Tibial nerve (tissue), 4 donors: Measurements from ENCODE around the gene RFFL.

Experiments used
- EP300 ChIP-seq, 2 donors: sonication (generic); formaldehyde crosslinking; IDR thresholded peaks; one replicate each; pipeline ENCODE4 v1.6.1; 2017; ENCODE audit warnings: antibody characterized with exemption in 2 of 2, mild to moderate bottlenecking in 1 of 2
- POLR2A ChIP-seq, 2 donors: fragments of 450-650 bp; IDR thresholded peaks; one replicate each; pipeline ENCODE4 v1.6.1; 2017; ENCODE audit warnings: antibody characterized with exemption in 2 of 2, mild to moderate bottlenecking in 2 of 2, moderate library complexity in 2 of 2
- TF ChIP-seq, protein P1 (sequence below), 5 experiments: fragments of 200-600 bp in 3 of 5; fragments of 450-650 bp in 2 of 5; sonication (generic) in 3 of 5; IDR thresholded peaks; one replicate each; pipeline ENCODE4 v1.5.1; 2016 to 2019; ENCODE audit warnings: antibody characterized with exemption in 5 of 5, mild to moderate bottlenecking in 3 of 5, moderate library complexity in 2 of 5

- TF ChIP-seq, protein P1, sequence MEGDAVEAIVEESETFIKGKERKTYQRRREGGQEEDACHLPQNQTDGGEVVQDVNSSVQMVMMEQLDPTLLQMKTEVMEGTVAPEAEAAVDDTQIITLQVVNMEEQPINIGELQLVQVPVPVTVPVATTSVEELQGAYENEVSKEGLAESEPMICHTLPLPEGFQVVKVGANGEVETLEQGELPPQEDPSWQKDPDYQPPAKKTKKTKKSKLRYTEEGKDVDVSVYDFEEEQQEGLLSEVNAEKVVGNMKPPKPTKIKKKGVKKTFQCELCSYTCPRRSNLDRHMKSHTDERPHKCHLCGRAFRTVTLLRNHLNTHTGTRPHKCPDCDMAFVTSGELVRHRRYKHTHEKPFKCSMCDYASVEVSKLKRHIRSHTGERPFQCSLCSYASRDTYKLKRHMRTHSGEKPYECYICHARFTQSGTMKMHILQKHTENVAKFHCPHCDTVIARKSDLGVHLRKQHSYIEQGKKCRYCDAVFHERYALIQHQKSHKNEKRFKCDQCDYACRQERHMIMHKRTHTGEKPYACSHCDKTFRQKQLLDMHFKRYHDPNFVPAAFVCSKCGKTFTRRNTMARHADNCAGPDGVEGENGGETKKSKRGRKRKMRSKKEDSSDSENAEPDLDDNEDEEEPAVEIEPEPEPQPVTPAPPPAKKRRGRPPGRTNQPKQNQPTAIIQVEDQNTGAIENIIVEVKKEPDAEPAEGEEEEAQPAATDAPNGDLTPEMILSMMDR (IDR thresholded peaks at IDR 0.05): peak in 3 of 5 experiments; percentile 4 to 53 (median 51)
- no peak for TF ChIP-seq POLR2A (IDR thresholded peaks at IDR 0.05)
- no peak for TF ChIP-seq EP300 (IDR thresholded peaks at IDR 0.05)
Observed at GRCh38 chr17:35089586-35090296, 26.2 kb upstream of the RFFL start.
